EH (cell line): Measurements from ENCODE around the gene CORO7.
A peak's percentile ranks its signal among the peaks of the same experiment; 100 is the strongest.

ENCODE experiments used
- DNase-seq: peaks from one replicate; pipeline ENCODE4 v3.0.0-alpha.2; 2015; ENCODE audit warnings: low read depth

Gene CORO7

DNA sequence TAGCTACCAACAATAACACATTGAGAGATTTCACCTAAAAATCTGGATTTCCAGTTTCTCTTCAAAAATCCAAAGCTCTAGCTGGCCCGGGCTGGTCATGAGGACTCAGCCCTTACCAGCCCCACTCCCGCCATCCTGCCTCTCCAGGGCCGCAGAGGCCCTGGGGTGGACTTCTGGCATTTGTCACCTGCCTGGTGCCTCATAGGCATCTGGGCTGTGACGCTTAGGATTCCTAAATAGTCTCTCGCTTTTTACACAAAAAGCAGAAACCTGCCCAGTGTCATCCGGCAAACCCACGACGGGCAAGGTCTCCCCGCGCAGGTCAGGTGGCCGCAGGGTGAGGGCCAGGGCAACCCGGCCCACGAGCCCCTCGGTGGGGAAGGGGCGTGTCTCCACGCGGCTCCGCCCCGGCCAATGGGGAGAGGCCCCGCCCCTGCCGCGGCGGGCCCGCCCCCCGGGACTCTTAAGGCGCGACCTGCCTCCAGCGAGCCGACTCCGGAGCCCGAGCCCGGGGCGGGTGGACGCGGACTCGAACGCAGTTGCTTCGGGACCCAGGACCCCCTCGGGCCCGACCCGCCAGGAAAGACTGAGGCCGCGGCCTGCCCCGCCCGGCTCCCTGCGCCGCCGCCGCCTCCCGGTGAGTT is 44.9 kb downstream of the CORO7 start, which contains the start of gene VASN:
VASN (plus strand) TSS at position 492 of the 644 bp plus-strand sequence. CDS start 9,030 bp downstream, outside the sequence.
- peak; percentile 80 for DNase-seq

DNA sequence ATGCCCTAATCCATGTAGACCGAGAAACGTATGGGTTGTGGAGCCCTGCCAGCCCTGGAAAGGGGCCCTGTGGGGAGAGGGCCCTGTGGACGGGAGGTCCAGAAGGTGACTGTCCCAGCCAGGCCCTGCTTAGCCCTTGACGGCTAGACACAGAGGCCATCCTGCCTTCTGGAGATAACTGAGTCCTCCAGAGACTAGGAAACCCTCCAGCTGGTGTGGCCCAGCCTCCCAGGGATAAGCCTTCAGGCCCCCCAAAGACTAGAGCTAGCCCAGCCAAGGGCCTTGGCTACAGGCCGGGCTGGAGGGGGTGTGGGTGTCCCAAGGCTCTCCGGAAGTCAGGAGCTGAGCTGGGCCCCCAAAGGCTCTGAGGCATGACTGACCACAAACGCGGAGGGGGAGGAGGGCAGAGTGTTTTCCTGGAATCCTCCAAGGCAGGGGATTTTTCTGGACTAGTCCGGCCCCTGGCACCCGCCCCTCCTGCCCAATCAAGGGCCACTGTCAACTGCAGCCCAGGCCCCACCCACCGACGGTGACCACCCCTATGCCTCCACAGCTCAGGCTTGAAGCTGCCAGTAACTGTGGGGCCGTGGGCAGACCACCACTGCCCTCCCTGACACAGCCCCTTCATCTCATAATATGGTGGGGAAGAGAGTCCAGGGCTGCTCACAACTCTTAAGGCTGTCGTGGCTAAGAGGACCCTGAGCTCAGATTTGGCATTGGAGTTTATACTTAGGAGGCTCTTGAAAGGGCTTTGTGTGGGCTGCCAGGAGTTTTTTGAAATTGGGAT is 45.6 kb downstream of the CORO7 start:
- DNase-seq, result peak; percentile 84

DNA sequence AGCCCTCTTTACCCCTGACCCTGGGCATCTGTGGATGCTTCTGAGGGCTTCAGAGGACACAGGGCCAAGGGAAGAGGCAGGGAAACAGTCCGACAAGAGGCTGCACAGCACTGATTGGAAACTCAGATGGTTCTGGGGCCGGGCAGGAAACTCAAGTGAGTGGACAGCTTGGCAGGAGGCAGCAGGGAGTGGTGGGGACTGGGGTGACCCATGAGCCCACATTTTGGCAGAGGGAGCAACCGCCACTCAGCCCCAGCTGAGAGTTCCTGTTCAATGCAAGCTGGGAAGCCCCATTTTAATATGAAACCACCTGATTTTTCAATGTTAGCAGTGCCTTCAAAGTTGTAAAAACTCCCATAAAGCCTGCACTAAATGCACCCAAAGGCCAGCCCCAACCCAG is 46.2 kb downstream of the CORO7 start:
- no peak for DNase-seq

DNA sequence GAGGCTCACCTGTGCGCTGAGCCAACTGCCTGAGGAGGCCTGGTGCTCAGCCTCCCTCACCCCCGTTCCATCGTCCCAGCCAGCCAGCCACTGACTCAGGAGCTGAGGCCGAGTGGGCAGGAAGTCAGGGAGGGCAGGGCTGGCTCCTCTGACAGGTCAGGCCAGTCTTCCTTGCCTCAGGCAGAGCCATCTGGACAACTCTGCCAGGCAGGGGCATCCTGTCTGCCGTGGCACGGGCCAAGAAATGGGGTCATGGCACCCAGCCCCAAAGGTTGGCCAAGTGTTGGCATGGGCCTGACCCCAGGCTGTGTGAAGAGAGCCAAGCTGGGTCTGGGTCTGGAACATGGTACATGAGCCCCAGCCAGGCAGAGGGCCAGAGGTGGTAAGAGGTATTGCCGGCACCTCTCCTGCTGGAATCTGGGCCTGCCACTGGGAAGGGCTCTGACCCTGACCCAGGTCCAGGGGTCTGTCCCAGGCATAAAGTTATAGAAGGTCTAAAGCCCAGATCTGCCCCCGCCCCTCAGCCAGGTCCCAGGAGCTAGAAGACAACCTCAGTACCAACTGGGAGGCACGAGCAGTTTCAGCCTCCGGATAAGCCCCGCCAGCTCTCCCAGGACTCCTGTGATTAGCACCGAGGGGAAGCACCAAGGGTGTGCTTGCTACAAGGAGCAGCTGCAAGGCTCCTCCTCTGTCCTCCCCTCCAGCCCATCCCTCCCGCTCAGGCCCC is 47.2 kb downstream of the CORO7 start:
- peak; percentile 74 for DNase-seq

DNA sequence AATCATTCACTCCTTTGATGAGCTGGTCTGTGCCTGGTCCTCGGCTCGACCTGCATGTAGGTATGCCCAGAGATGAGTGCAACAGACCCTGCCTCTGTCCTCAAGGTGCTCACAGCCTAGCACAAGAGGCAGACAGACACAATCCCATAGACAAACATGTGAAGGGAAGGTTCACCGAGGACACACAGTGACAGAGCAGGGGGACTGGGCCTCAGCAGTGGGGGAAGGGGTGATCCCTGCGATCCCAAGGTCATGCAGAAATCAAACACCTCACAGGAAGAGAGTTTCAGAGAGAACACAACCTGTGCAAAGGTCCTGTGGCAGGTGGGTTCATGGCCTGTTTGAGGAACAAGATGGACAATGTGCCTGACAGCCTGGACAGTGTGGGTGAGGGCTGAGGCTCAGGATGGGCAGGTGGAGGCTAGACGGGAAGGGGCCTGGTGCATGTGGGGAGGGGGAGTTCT is 49.0 kb downstream of the CORO7 start:
- no peak for DNase-seq

DNA sequence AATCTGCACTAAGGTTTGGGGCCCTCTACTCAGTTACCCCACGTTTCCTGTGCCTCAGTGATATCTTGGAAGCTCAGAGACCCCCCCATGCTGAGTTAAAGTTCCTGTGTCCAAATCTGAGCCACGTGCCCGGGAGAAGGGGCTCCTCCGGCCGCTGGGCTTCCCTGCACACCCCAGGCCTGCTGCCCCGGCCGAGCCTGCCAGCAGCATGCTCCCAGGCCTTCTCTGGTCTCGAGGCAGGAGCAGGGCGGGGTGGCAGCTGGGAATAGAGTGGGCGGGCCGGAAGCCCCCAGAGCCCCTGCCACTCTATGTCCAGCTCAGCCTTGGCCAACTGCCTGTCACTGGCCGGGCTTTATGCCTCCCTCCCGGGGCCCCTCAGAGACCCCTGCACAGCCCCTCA is 50.4 kb downstream of the CORO7 start:
- no peak for DNase-seq

DNA sequence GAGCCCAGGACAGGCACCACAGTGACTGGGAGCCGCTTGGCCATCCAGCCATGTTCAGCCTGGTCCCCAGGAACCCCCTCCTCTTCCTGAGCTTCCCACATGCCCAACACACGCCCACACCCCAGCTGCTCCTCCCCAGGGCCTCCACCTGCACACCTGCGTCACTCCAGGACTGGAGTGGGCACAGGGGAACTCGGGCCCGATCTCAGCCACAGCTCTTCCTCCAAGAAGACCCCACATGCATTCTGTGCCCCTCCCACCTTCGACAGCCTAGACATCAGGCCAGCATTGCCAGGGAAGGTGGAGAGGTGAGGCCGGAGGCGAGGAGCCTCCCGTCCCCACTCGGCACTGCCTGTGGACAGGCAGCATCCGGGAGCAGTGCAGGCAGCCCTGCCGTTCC is 50.8 kb downstream of the CORO7 start:
- no peak for DNase-seq

DNA sequence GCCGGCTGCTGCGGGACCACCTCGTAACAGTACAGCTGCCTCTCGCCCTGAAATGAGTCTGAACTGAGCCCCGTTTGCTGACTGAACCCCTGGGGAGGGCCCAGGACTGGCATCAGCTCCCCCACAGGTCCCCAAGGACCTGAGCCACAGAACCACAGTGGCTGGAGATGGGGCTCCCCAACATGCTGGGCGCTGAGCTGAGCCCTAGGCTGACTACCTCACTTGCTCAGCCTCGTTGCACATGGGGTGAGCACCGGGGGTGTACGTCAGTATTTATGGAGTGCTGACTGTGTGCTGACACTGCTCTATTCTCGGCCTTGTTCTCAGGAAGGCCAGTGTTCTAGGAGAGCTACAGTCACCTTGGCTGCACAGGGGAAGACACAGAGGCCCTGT is 51.4 kb downstream of the CORO7 start:
- DNase-seq, result no peak

DNA sequence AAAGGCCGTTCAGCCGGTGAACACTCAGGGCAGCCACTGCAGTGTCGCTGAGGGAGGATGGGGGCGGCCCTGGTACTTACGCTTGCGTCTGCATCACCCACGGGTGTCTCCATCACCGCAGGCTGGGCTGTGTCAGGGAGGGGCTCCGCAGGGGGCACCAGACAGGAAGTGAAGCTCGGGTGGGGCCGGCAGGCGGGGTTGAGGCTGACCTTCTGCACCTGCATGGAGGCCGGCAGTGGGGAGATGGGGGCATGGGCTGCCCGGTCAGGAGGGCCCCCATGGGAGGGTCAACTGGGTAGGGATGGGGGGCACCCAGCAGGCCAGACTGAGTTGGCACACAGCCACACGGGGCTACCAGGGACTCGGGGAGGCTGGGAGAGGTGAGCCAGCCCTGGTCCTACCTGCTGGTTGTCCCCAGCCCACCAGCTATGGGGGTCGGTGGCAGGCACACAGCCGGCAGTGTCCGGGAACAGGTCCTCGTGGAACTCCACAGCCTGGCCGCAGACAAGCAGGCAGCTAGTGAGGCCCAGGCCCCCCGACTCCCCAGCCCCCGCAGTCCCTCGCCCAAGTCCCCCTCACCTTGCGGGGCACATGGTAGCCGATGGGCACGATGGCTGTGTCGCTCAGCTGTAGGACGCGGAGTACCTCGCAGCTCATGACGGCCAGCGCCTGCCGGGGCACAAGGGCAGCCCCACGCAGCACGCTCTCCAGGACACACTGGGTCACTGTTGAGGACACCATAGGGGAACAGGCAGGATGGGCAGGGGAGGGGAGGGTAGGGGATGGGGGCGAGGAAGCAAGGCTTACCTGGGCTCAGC is 52.0 kb downstream of the CORO7 start:
- DNase-seq, result no peak

DNA sequence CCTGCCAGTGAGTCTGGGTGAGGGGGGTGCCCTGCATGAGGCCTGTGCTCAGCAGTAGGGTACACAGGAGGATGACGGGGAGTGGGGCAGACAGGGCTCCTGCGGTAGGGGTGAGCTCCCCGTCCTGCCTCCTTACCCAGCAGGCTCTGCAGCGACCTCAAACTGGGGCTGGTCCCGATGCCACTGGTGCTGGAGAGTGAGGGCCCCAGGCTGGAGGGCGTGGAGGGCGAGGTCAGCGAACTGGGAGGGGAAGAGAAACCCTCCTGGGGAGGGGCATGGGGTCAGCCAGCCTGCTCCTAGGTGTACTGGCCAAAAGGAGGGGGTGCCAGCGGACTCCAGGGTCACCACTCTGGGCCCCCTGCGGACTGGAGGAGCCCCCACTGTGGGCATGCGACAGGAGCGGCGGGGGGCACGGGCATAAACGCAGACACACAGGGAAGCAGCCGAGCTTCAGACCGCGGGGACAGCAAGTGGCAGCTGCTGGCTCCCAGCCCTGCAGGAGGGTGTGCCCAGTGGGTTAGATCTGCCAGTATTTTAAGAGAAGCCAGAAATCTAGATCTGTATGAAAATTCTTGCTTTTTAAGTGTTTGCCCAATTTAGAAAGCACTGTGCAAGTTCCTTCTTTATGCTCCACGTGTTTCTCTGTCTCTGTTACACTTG is 53.8 kb downstream of the CORO7 start:
- no peak for DNase-seq

DNA sequence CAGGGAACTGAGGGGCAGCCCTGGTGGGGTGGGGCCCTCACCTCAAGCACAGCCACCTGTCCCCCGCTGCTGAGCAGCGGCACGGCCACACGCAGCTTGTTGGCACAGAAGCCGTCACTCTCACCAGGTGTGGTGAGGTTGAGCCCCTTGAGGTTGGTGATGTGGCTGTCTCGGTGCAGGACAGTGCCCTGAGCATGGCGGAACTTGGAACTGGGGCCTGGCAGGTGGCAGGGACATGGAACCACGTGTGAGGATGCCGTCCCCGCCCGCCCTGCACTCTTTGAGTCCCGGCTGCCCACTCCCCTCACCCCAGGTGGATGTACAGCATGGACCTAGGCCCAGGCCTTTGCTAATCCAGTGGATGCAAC is 54.5 kb downstream of the CORO7 start:
- DNase-seq, result no peak

DNA sequence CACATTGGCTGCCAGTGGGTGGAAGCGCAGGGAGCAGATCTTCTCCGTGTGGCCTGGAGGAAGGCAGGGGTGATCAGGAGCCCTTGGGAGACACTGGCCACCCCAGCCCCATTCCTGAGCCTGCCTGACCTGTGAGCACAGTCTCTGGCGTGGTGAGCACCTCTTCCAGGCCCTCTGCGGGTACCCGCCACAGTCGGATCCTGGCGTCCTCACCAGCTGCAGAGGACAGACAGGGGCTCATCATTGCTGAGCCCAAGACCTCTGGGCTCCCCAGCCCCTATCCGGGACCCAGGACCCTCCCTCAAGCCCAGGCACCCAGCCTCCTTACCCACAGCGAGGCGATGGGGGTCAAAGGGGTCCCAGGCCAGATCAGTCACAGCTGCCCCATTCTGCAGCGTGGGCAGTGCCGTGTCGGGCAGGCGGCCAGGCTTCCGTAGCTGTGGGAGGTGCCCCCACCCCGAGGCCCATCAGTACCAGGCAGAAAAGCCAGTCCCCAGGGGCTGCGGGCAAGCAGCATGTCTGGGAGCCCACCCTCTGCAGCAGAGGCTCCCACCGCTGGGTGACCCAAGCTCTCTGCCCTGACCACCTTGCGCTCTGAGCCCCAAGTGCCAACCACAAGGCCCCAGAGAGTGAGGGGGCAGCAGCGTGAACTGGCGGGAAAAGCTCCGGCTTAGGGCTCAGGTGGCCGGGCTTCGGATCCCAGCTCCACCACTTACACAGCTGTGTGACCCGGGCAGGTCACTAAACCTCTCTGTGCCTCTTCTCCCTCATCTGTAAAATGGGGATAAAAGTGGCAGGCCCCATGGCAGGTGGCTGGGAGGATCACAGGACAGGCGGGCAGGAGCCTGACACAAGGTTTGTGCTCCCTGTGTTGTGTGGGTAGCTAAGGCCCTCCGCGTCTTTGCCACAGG is 55.1 kb downstream of the CORO7 start:
- DNase-seq, result no peak

DNA sequence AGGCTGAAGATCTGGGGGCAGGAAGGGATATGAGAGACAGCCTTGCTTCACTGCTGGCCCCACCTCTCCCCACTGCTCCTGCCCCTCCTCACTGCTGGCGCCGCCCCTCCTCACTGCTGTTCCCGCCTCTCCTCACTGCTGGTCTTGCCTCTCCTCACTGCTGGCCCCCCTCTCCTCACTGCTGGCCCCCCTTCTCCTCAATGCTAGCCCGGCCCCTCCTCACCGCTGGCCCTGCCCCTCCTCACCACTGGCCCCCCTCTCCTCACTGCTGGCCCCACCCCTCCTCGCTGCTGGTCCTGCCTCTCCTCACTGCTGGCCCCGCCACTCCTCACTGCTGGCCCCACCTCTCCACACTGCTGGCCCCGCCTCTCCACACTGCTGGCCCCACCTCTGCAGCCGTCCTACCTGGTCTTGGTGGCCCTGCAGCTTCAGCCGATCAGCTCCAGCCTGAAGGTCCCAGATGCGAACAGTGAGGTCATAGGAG is 55.8 kb downstream of the CORO7 start:
- peak; percentile 44 for DNase-seq

DNA sequence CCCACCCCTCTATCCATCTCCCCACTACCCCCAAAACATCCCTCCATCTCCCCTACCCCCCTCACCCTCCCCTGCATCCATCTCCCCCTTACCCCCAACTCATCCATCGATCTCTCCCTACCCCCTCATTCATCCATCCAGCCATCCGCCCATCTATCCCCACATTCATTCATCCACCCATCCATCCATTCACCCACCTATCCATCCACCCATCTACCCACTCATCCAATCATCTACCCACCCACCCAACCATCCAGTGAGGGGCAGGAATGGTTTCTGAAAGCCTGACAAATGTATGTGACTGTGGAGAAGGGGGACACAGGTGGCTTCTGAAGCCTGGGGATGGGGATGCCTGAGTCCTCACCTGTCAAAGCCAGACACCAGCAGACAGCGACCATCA is 56.5 kb downstream of the CORO7 start:
- no peak for DNase-seq

DNA sequence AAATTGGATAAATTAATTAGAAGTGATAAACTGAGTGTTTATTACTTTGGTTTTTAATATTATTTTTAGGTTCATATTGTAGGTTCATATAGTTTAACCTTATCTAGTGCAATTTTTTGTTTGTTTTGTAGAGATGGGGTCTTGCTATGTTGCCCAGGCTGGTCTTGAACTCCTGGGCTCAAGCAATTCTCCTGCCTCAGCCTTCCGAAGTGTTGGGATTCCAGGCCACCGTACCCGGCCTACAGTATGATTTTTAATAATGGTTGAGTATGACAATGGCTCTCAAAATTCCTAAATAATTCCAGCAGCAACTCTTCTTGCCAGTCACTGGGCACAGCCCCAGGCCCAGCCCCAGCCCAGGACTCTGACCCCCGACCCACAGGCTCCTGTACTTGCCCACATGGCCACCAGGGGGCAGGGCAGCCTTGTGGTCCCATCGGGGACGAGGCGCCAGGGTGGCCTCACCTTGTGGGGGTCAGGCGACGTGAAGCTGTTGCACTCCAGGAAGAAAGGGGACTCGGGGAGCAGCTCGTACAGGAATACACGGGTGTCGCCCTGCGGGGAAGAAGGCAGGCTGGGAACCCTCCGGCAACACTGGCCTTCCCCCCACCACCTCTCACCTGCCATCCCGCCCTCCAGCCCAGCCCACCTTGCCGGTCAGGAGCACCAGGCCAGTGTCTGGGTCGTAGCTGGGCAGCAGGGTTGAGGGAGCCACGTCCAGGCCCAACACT is 57.4 kb downstream of the CORO7 start:
- peak; percentile 50 for DNase-seq

DNA sequence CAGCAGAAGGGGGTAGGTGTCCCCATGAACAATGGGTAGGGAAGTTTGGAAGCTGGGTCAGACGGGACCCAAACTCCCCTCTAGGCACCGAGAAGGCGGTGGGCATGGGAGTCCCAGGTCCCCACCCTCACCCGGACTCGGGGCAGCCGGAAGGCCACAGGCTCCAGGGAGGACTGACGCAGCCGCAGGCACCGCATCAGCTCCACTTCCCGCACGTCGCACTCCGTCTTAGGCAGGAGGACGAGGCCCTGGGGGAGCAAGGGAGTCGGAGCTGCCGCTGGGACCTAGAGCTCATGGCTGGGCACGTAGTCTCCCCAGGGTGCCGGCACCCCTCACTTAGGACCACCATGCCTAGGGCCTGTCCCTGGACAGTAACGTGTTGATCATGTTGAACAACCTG is 58.2 kb downstream of the CORO7 start:
- DNase-seq, result no peak

DNA sequence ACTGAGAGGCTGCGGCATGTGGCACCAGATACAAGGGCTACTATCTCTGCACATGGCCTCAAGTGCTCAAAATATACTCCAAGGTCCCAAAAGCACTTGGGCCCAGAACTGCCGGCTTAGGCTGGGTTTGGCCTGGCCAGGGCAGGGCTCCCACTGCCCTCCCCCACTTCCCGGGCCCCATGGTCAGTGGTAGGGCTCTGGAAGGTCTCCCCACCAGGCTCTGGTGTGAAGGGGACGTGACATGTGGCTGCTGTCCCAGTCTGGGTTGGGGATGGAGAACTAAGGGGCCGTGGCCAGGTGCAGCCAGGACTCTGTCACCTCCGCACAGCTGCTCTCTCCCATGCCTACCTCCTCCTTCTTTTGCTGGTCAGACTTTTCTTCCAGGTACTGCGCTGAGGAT is 59.6 kb downstream of the CORO7 start:
- DNase-seq, result no peak

DNA sequence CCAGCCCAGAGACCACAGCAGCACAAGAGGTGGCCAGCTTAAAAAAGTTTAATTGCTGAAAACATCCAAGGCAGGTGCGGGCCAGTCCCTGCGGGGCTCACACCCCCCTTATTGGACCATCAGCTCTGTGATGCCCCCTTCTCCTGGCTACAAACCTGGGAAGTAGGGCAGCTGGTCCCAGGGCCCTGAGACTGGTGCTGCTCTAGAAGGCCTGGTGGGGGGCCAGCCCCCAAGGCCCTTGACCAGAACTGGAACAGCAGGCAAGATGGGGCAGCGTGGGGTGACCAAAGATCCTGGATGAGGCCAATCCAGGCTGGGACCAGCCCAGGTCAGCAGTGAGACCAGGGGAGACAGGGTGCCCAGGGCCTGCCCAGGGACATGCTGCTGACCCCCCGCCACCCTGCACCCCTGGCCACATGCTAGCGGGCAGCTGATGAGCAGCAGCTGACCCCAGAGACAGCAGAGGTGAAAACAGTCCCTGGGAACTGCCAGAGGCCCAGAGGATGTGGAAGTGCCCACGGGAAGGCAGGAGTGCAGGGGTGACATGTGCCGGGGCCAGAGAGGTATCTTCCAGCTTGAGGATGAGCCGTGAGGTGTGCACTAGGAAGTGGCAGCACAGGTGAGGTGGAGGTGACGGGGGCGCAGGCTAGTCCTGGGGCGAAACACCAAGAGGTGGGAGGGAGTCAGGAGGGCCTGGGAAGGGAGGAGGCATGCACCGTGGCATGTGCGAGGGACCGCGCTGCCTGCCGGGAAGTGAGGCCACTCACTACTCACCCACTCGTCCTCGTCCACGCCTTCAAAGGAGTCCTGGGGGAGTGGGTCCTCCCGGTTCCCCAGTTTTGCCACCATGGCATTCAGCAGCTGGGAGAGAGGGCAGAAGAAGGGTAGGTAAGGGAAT is 61.6 kb downstream of the CORO7 start:
- DNase-seq, result no peak

DNA sequence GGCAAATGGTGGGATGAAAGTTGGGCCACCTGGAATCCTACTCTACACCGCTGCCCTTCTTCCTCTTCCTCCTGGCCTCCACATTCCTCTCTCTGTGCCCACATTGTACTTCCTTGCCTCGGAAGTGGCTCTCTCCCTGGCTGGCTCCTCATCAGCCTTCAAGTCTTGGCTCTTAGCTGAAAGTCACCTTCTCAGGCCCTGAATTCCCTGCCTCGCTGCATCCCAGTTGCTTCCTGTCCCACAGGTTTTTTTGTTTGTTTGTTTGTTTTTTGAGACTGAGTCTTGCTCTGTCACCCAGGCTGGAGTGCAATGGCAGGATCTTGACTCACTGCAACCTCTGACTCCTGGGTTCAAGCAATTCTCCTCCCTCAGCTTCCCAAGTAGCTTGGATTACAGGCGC is 62.7 kb downstream of the CORO7 start:
- no peak for DNase-seq
